GM18907 (cell line): ENCODE results near the gene SFT2D1.
"Not testable (repeated sequence)": the region's sequence is repeated elsewhere in the genome, so short reads cannot be mapped to it uniquely, and the experiment has no call there.

ENCODE experiments used
- ATAC-seq: cut with Tn5 transposase; IDR thresholded peaks from one replicate; pipeline ENCODE4 v1.9.1; 2021; ENCODE audit warnings: mild to moderate bottlenecking, moderate library complexity; ENCODE audit not compliant: unreplicated experiment

Gene SFT2D1

GRCh38 chr6:166364456-166364855, 22.1 kb upstream of the SFT2D1 start:
- ATAC-seq: no peak

GRCh38 chr6:166362427-166362826, 20.1 kb upstream of the SFT2D1 start:
- not testable (repeated sequence) for ATAC-seq

GRCh38 chr6:166361077-166361429, 18.7 kb upstream of the SFT2D1 start:
- no peak for ATAC-seq

GRCh38 chr6:166360243-166361076, 18.1 kb upstream of the SFT2D1 start:
- ATAC-seq: no peak

- ATAC-seq: no peak
These were observed 13.2 kb upstream of the SFT2D1 start for GRCh38 chr6:166355552-166355951.

GRCh38 chr6:166354965-166355364, 12.6 kb upstream of the SFT2D1 start:
- ATAC-seq: no peak

GRCh38 chr6:166354143-166354542, 11.8 kb upstream of the SFT2D1 start:
- no peak for ATAC-seq

- no peak for ATAC-seq
These were observed 11.2 kb upstream of the SFT2D1 start for GRCh38 chr6:166353507-166353906.

- no peak for ATAC-seq
These were observed 10.6 kb upstream of the SFT2D1 start for GRCh38 chr6:166352923-166353322.

GRCh38 chr6:166351715-166352285, 9.5 kb upstream of the SFT2D1 start:
- ATAC-seq: peak; percentile 98

- no peak for ATAC-seq
These were observed 6.1 kb upstream of the SFT2D1 start for GRCh38 chr6:166348305-166348949.

GRCh38 chr6:166346965-166347364, 4.6 kb upstream of the SFT2D1 start:
- ATAC-seq: no peak

GRCh38 chr6:166346449-166346848, 4.1 kb upstream of the SFT2D1 start:
- ATAC-seq: no peak

GRCh38 chr6:166345672-166346071, 3.3 kb upstream of the SFT2D1 start:
- ATAC-seq: not testable (repeated sequence)

- not testable (repeated sequence) for ATAC-seq
These were observed 2.6 kb upstream of the SFT2D1 start for GRCh38 chr6:166344921-166345320.

GRCh38 chr6:166344240-166344639, 1.9 kb upstream of the SFT2D1 start:
- no peak for ATAC-seq

GRCh38 chr6:166343150-166343487, 774 bp upstream of the SFT2D1 start:
- peak; percentile 26 for ATAC-seq

- no peak for ATAC-seq
These were observed 382 bp downstream of the SFT2D1 start for GRCh38 chr6:166341977-166342348.

GRCh38 chr6:166341464-166341863, 881 bp downstream of the SFT2D1 start:
- no peak for ATAC-seq

GRCh38 chr6:166338854-166339253, 3.5 kb downstream of the SFT2D1 start:
- no peak for ATAC-seq

- no peak for ATAC-seq
These were observed 5.5 kb downstream of the SFT2D1 start for GRCh38 chr6:166336847-166337246.
